ENCODE data around the gene STMN3.
"Not testable (repeated sequence)": the region's sequence is repeated elsewhere in the genome, so short reads cannot be mapped to it uniquely, and the experiment has no call there.

The STMN3 gene

GRCh38 chr20:63653974-63654668, 897 bp upstream of the STMN3 start:
- Histone ChIP-seq H4K20me1 (ENCODE audit: low read depth, low read length) (no peaks in the 10 kb centered on the region), H3K79me2 (ENCODE audit: insufficient read depth, low read length) (peaks cover 6% of the 10 kb centered on the region), H3K9me3 (ENCODE audit: insufficient read depth, low read length) (no peaks in the 10 kb centered on the region), H3K9ac (ENCODE audit: low read length) (no peak overlapping the region), H3F3A (ENCODE audit: insufficient read depth) (no peaks in the 10 kb centered on the region), H3K36me3 (ENCODE audit: low read length) (no peaks in the 10 kb centered on the region), H3K27ac (ENCODE audit: low read depth, low read length) (no peak overlapping the region), H3K27me3 (ENCODE audit: low read length) (no peaks in the 10 kb centered on the region), H3K9me2 (replicated peaks; ENCODE audit: insufficient read depth, low read length) (no peaks in the 10 kb centered on the region), H3K4me3 (ENCODE audit: insufficient read depth, low read length, poor library complexity, severe bottlenecking) (no peak overlapping the region), H3K4me2 (ENCODE audit: low read depth, low read length, poor library complexity, severe bottlenecking) (no peak overlapping the region), H2AFZ (ENCODE audit: low read depth, low read length, severe bottlenecking) (no peak overlapping the region)
- TF ChIP-seq EZH2phosphoT487 (conservative IDR thresholded peaks at IDR 0.05; ENCODE audit: low read length) (no peak), CTCF (IDR thresholded peaks at IDR 0.05; ENCODE audit: insufficient read depth, low read length, poor library complexity, severe bottlenecking) (no peak)

- no peak overlapping the region for H3K9ac ChIP-seq (ENCODE audit: low read length)
- no peak overlapping the region for H2AFZ ChIP-seq (ENCODE audit: low read depth, low read length, severe bottlenecking)
- H3F3A ChIP-seq (ENCODE audit: insufficient read depth) = no peaks in the 10 kb centered on the region
- H3K4me2 ChIP-seq (ENCODE audit: low read depth, low read length, poor library complexity, severe bottlenecking) = no peak overlapping the region
- no peaks in the 10 kb centered on the region for H3K36me3 ChIP-seq (ENCODE audit: low read length)
- H4K20me1 ChIP-seq (ENCODE audit: low read depth, low read length) = no peaks in the 10 kb centered on the region
- H3K9me3 ChIP-seq (ENCODE audit: insufficient read depth, low read length) = no peaks in the 10 kb centered on the region
- H3K79me2 ChIP-seq (ENCODE audit: insufficient read depth, low read length) = no peaks in the 10 kb centered on the region
- TF ChIP-seq EZH2phosphoT487 (conservative IDR thresholded peaks at IDR 0.05; ENCODE audit: low read length) (no peak), CTCF (IDR thresholded peaks at IDR 0.05; ENCODE audit: insufficient read depth, low read length, poor library complexity, severe bottlenecking) (no peak)
- no peaks in the 10 kb centered on the region for H3K27me3 ChIP-seq (ENCODE audit: low read length)
- no peaks in the 10 kb centered on the region for H3K9me2 ChIP-seq (replicated peaks; ENCODE audit: insufficient read depth, low read length)
- no peak overlapping the region for H3K4me3 ChIP-seq (ENCODE audit: insufficient read depth, low read length, poor library complexity, severe bottlenecking)
- H3K27ac ChIP-seq (ENCODE audit: low read depth, low read length) = no peak overlapping the region
Measured at GRCh38 chr20:63652192-63652980, 838 bp downstream of the STMN3 start.

GRCh38 chr20:63651942-63652191, 1.4 kb downstream of the STMN3 start:
- no peak overlapping the region for H2AFZ ChIP-seq (ENCODE audit: low read depth, low read length, severe bottlenecking)
- H3K27ac ChIP-seq (ENCODE audit: low read depth, low read length) = no peak overlapping the region
- H3K27me3 ChIP-seq (ENCODE audit: low read length) = no peaks in the 10 kb centered on the region
- no peaks in the 10 kb centered on the region for H3K36me3 ChIP-seq (ENCODE audit: low read length)
- H3K79me2 ChIP-seq (ENCODE audit: insufficient read depth, low read length) = no peaks in the 10 kb centered on the region
- H4K20me1 ChIP-seq (ENCODE audit: low read depth, low read length) = no peaks in the 10 kb centered on the region
- no peaks in the 10 kb centered on the region for H3K9me3 ChIP-seq (ENCODE audit: insufficient read depth, low read length)
- no peaks in the 10 kb centered on the region for H3K9me2 ChIP-seq (replicated peaks; ENCODE audit: insufficient read depth, low read length)
- no peak overlapping the region for H3K4me2 ChIP-seq (ENCODE audit: low read depth, low read length, poor library complexity, severe bottlenecking)
- no peak overlapping the region for H3K4me3 ChIP-seq (ENCODE audit: insufficient read depth, low read length, poor library complexity, severe bottlenecking)
- no peaks in the 10 kb centered on the region for H3F3A ChIP-seq (ENCODE audit: insufficient read depth)
- TF ChIP-seq CTCF (IDR thresholded peaks at IDR 0.05; ENCODE audit: insufficient read depth, low read length, poor library complexity, severe bottlenecking) (no peak), EZH2phosphoT487 (conservative IDR thresholded peaks at IDR 0.05; ENCODE audit: low read length) (no peak)
- H3K9ac ChIP-seq (ENCODE audit: low read length) = no peak overlapping the region

GRCh38 chr20:63650486-63650885, 2.7 kb downstream of the STMN3 start:
- not testable (repeated sequence) for H3K79me2 ChIP-seq (ENCODE audit: insufficient read depth, low read length); H2AFZ ChIP-seq (ENCODE audit: low read depth, low read length, severe bottlenecking); H3K9me3 ChIP-seq (ENCODE audit: insufficient read depth, low read length)

More at GRCh38 chr20:63650486-63650885, 2.7 kb downstream of the STMN3 start:
- not testable (repeated sequence) for H3K27me3 ChIP-seq (ENCODE audit: low read length); H4K20me1 ChIP-seq (ENCODE audit: low read depth, low read length); H3K36me3 ChIP-seq (ENCODE audit: low read length); H3K9me2 ChIP-seq (replicated peaks; ENCODE audit: insufficient read depth, low read length); H3K4me2 ChIP-seq (ENCODE audit: low read depth, low read length, poor library complexity, severe bottlenecking); H3K4me3 ChIP-seq (ENCODE audit: insufficient read depth, low read length, poor library complexity, severe bottlenecking); H3F3A ChIP-seq (ENCODE audit: insufficient read depth); H3K9ac ChIP-seq (ENCODE audit: low read length); H3K27ac ChIP-seq (ENCODE audit: low read depth, low read length)
